CMK (cell line): ENCODE measurements around the gene CORIN.
"Not testable (repeated sequence)": the region's sequence is repeated elsewhere in the genome, so short reads cannot be mapped to it uniquely, and the experiment has no call there.

Experiments
- DNase-seq: peaks from one replicate; pipeline ENCODE4 v3.0.0-alpha.2; 2010; ENCODE audit warnings: low read depth

The CORIN gene

GRCh38 chr4:47771020-47771419, 66.8 kb downstream of the CORIN start:
- DNase-seq = no peak

GRCh38 chr4:47767956-47768355, 69.9 kb downstream of the CORIN start:
- DNase-seq = not testable (repeated sequence)

- DNase-seq = no peak
Observed at GRCh38 chr4:47763279-47763678, 74.6 kb downstream of the CORIN start.

GRCh38 chr4:47762376-47763266, 75.2 kb downstream of the CORIN start:
- DNase-seq = no peak

GRCh38 chr4:47753316-47753715, 84.6 kb downstream of the CORIN start:
- not testable (repeated sequence) for DNase-seq

- no peak for DNase-seq
Observed at GRCh38 chr4:47752214-47752613, 85.7 kb downstream of the CORIN start.

- no peak for DNase-seq
Observed at GRCh38 chr4:47750788-47751187, 87.1 kb downstream of the CORIN start.

- DNase-seq = no peak
Observed at GRCh38 chr4:47749858-47750257, 88.0 kb downstream of the CORIN start.

GRCh38 chr4:47749060-47749459, 88.8 kb downstream of the CORIN start:
- DNase-seq = no peak

- no peak for DNase-seq
Observed at GRCh38 chr4:47747846-47748494, 89.9 kb downstream of the CORIN start.

- DNase-seq = no peak
Observed at GRCh38 chr4:47747211-47747610, 90.7 kb downstream of the CORIN start.

GRCh38 chr4:47746122-47746521, 91.7 kb downstream of the CORIN start:
- no peak for DNase-seq

GRCh38 chr4:47744843-47745382, 93.0 kb downstream of the CORIN start:
- no peak for DNase-seq

- no peak for DNase-seq
Observed at GRCh38 chr4:47744253-47744652, 93.6 kb downstream of the CORIN start.

- DNase-seq = no peak
Observed at GRCh38 chr4:47741200-47741599, 96.7 kb downstream of the CORIN start.

GRCh38 chr4:47737326-47737725, 100.5 kb downstream of the CORIN start:
- DNase-seq = no peak

GRCh38 chr4:47736555-47736954, 101.3 kb downstream of the CORIN start:
- DNase-seq = no peak

- no peak for DNase-seq
Observed at GRCh38 chr4:47736146-47736545, 101.7 kb downstream of the CORIN start.

- no peak for DNase-seq
Observed at GRCh38 chr4:47733302-47734175, 104.3 kb downstream of the CORIN start.

- no peak for DNase-seq
Observed at GRCh38 chr4:47731182-47731581, 106.7 kb downstream of the CORIN start.

- DNase-seq = no peak
Observed at GRCh38 chr4:47729131-47729680, 108.7 kb downstream of the CORIN start.
